GM10847 (cell line): ENCODE data around the gene MEMO1.

Experiments
- POLR2A ChIP-seq: IDR thresholded peaks from 2 replicates; pipeline ENCODE4 v1.6.1; 2011; ENCODE audit not compliant: insufficient read length; ENCODE audit errors: extremely low read depth

MEMO1 gene

GRCh38 chr2:31888550-31888949 lies 122.3 kb downstream of the MEMO1 start:
- no peak for TF ChIP-seq POLR2A

GRCh38 chr2:31886700-31887099 lies 124.1 kb downstream of the MEMO1 start:
- no peak for TF ChIP-seq POLR2A

- no peak for TF ChIP-seq POLR2A
Measured at GRCh38 chr2:31877008-31877407, 133.8 kb downstream of the MEMO1 start.

GRCh38 chr2:31874071-31874470 lies 136.7 kb downstream of the MEMO1 start:
- no peak for TF ChIP-seq POLR2A

GRCh38 chr2:31865215-31865614 lies 145.6 kb downstream of the MEMO1 start:
- TF ChIP-seq POLR2A = no peak

- TF ChIP-seq POLR2A = no peak
Measured at GRCh38 chr2:31863867-31864266, 146.9 kb downstream of the MEMO1 start.

GRCh38 chr2:31859959-31860358 lies 150.8 kb downstream of the MEMO1 start:
- TF ChIP-seq POLR2A = no peak

GRCh38 chr2:31853521-31853920 lies 157.3 kb downstream of the MEMO1 start:
- TF ChIP-seq POLR2A = no peak

- TF ChIP-seq POLR2A = no peak
Measured at GRCh38 chr2:31835450-31835849, 175.4 kb downstream of the MEMO1 start.

GRCh38 chr2:31832363-31832762 lies 178.4 kb downstream of the MEMO1 start:
- TF ChIP-seq POLR2A = no peak

- no peak for TF ChIP-seq POLR2A
Measured at GRCh38 chr2:31831585-31831984, 179.2 kb downstream of the MEMO1 start.

- no peak for TF ChIP-seq POLR2A
Measured at GRCh38 chr2:31828891-31829290, 181.9 kb downstream of the MEMO1 start.

- no peak for TF ChIP-seq POLR2A
Measured at GRCh38 chr2:31823558-31823957, 187.2 kb downstream of the MEMO1 start.

- no peak for TF ChIP-seq POLR2A
Measured at GRCh38 chr2:31822587-31822986, 188.2 kb downstream of the MEMO1 start.
